Measurements from ENCODE around the gene ATP12A. TPM values are rescaled to one million over a fixed set of nuclear protein-coding genes. Genes with fewer than 3 reads are reported as not detected.
A peak's percentile ranks its signal among the peaks of the same experiment; 100 is the strongest.

Gene ATP12A
- total RNA-seq, 1 experiment from 2014 or later = 0.10 TPM

DNA sequence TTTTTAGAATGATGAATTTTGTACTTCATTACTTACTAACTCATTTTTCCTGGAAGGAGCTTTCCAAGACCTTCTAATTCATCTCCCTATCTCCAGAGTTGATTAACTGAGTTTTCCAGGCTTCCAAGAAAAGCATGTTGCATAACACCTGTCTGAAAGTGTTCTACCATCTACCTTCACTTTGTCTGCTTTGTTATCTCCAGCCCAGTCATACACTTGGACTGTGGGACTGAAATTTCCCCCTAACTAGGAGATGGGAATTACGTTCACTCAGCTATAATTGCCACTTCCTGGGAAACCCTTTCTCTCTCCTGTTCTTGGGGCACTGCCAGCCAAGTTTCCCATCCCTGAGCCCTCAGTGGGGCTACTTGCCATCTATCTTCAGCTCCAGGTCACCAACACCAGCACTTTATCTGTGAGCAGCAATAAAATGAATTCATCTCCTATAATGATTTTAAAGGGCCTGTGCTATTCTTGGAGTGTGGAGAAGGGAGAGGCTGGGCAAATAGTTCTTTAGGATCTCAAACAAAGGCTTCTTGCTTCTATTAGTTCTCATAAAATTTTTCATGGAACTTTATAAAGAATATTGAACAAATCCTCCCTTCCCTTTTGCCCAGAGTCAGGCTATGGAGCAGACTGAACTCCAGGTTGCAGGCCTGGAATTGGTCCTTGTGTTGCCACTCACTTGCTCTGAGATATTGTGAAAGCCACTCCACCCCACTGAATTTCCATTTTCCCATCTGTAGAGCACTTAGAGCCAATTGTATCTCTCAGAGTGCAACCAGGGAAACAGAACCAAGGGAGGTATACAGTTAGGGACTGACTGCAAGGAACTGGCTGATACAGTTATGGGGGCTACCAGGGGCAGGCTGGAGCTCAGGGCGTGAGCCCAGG lies 17.8 kb upstream of the ATP12A start:
- no peak for DNase-seq (ENCODE audit: extremely low read depth, low read depth)

DNA sequence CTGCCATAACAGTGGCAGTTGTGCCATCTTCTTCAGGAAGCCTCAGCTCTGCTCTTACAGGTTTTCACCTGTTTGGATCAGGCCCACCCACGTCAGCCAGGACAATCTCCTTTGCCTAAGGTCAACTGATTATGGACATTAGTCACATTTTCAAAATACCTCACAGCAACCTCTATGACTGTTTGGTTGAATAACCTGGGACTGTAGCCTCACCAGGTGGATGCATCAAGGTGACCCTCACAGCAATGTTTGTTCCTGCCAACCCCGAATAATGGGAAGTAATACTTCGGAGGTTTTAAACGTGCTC lies 17.2 kb upstream of the ATP12A start:
- DNase-seq (ENCODE audit: extremely low read depth, low read depth) = no peak

- DNase-seq (ENCODE audit: extremely low read depth, low read depth) = no peak
Measured at GRCh38 chr13:24663586-24663985, 16.6 kb upstream of the ATP12A start.

GRCh38 chr13:24664726-24665409 lies 15.3 kb upstream of the ATP12A start:
- DNase-seq (ENCODE audit: extremely low read depth, low read depth) = no peak

DNA sequence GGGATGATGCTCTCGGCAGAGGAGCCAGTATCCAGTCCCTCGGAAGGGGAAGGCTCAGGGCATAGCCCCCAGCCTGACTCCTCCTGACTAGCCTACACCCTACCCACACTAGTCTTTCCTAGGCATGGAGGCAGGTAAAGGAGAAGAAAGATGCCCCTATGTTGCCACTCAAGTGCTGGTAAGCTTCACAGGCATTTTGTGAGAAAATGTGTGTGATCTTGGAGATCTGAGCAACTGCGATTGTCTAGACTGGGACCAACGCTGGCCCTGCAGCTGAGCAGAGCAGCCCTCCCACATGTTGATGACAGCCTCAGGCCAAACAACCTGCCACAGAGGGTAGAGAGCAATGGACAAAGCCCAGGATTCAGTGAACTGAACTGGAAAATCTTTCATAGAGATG lies 11.7 kb upstream of the ATP12A start:
- no peak for DNase-seq (ENCODE audit: extremely low read depth, low read depth)

GRCh38 chr13:24668955-24669582 lies 11.1 kb upstream of the ATP12A start:
- no peak for DNase-seq (ENCODE audit: extremely low read depth, low read depth)

- no peak for DNase-seq (ENCODE audit: extremely low read depth, low read depth)
Measured at GRCh38 chr13:24670174-24670573, 10.0 kb upstream of the ATP12A start.

- DNase-seq (ENCODE audit: extremely low read depth, low read depth) = peak; percentile 22
Measured at GRCh38 chr13:24670961-24671381, 9.2 kb upstream of the ATP12A start.

GRCh38 chr13:24671386-24672113 lies 8.7 kb upstream of the ATP12A start:
- DNase-seq (ENCODE audit: extremely low read depth, low read depth) = peak; percentile 57

- DNase-seq (ENCODE audit: extremely low read depth, low read depth) = no peak
Measured at GRCh38 chr13:24672141-24673132, 7.8 kb upstream of the ATP12A start.

- DNase-seq (ENCODE audit: extremely low read depth, low read depth) = no peak
Measured at GRCh38 chr13:24675806-24676570, 4.2 kb upstream of the ATP12A start.

GRCh38 chr13:24678151-24678550 lies 2.1 kb upstream of the ATP12A start:
- DNase-seq (ENCODE audit: extremely low read depth, low read depth) = no peak

DNA sequence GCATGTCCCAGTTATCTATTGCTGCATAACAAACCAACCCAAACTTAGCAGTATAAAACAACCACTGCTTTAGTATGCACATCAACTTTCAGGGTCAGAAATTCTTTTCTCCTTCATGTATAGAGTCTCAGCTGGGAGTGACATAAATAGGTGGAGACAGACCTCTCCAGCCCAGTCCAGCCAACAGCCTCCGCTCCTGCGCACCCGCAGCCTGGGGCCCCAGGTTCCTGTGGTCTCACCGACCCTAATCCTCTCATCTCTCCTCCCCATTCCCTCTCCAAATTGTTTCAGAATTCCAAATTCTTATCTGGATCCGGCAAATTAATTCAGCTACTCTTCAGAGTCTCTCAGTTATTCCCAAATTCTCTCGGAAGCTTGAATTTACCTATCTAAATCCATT lies 522 bp upstream of the ATP12A start:
- DNase-seq (ENCODE audit: extremely low read depth, low read depth) = no peak

DNA sequence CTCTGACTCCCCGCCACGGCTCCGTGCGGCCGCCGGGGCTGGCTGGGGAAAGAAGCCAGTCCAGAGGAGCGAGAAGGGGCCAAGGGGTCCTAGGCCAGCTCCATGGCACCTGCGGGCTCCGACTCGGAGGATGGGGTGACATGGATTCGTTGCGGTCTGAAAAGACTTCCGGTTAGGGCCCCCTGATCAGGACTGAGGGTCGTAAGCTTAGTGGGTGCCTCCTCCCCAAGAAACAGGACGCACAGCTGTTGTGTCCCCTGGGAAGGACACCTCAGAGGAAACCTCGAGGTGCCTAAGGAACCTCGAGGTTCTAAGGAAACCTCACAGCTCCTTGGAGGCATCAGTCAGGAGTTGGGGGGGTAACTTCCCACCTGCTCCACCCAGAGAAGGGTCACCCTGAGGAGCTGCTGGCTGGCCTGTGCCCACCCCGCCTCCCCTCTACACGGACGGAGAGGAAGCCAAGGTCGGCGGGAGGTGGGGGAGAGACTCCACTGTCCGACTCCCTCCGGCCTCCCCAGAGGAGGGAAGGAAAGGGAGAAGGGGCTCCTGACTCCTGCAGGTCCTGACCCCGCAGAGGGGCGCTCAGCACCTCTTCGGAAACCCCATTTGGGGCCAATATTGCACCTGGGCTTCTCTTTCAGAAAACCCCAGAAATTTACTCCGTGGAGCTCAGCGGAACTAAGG lies 855 bp downstream of the ATP12A start:
- no peak for DNase-seq (ENCODE audit: extremely low read depth, low read depth)

- DNase-seq (ENCODE audit: extremely low read depth, low read depth) = no peak
Measured at GRCh38 chr13:24681930-24682329, 1.7 kb downstream of the ATP12A start.

- no peak for DNase-seq (ENCODE audit: extremely low read depth, low read depth)
Measured at GRCh38 chr13:24682353-24682752, 2.1 kb downstream of the ATP12A start.

DNA sequence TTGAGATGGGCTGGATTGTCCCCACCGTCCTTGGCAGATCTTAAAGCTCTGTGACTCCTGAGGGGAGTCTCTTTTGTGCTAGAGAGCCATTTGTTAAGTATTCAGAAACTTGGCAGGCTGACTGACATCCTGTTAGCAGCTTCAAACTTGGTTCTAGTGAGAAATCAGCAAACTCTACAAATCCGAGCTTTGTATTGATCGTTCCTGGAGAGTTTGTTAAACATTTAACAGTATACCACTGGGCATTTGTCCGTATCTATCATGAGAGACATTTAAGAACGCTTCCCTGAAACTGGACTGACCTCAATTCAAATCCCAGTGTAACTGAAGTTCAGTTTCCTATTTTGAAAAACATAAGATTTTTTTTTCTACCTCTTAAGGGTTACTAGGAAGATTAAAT lies 3.1 kb downstream of the ATP12A start:
- no peak for DNase-seq (ENCODE audit: extremely low read depth, low read depth)

GRCh38 chr13:24683838-24684599 lies 3.8 kb downstream of the ATP12A start:
- DNase-seq (ENCODE audit: extremely low read depth, low read depth) = peak; percentile 39

All from NCI-H460 (cell line).